Lung (tissue), 12 donors: Measurements from ENCODE around the gene BRF1. TPM values are rescaled to one million over a fixed set of nuclear protein-coding genes. Genes with fewer than 3 reads are reported as not detected.

ENCODE experiments used
- ATAC-seq: fragments of 200-7000 bp; cut with Tn5 transposase; one replicate; pipeline ENCODE4 v1.9.1; 2020; ENCODE audit warnings: moderate number of reproducible peaks; ENCODE audit not compliant: insufficient read depth, low FRiP score
- DNase-seq, 3 donors: peaks; one replicate each; pipeline ENCODE4 v3.0.0-alpha.2; 2013 to 2017
- H3K27ac ChIP-seq, 2 donors: one replicate each; pipeline ENCODE4 v1.5.1; 2013; ENCODE audit warnings: mild to moderate bottlenecking in 2 of 2, moderate library complexity in 2 of 2, control low read depth in 1 of 2, inconsistent platforms in 1 of 2, low read depth in 1 of 2, low read length in 1 of 2
- H3K27me3 ChIP-seq, 3 donors: one replicate each; pipeline ENCODE4 v1.5.1; 2013; ENCODE audit warnings: low read length in 2 of 3; ENCODE audit not compliant: control insufficient read depth in 3 of 3, insufficient read depth in 3 of 3
- H3K36me3 ChIP-seq, 4 donors: one replicate each; pipeline ENCODE4 v1.5.1; 2013; ENCODE audit warnings: low read length in 4 of 4, mild to moderate bottlenecking in 1 of 4, moderate library complexity in 1 of 4; ENCODE audit not compliant: control insufficient read depth in 4 of 4, insufficient read depth in 4 of 4
- H3K4me1 ChIP-seq, 5 donors: one replicate each; pipeline ENCODE4 v1.5.1; 2013; ENCODE audit warnings: low read length in 5 of 5, mild to moderate bottlenecking in 2 of 5, moderate library complexity in 1 of 5; ENCODE audit not compliant: control insufficient read depth in 5 of 5, insufficient read depth in 5 of 5
- H3K4me3 ChIP-seq: one replicate; pipeline ENCODE4 v1.5.1; 2013; ENCODE audit warnings: mild to moderate bottlenecking, control low read depth, moderate library complexity
- H3K9ac ChIP-seq, 2 donors: one replicate each; pipeline ENCODE4 v1.5.1; 2013; ENCODE audit warnings: low read length in 2 of 2, control low read depth in 1 of 2; ENCODE audit not compliant: insufficient read depth in 1 of 2
- H3K9me3 ChIP-seq, 4 donors: one replicate each; pipeline ENCODE4 v1.5.1; 2013; ENCODE audit warnings: low read length in 3 of 4, mild to moderate bottlenecking in 1 of 4, moderate library complexity in 1 of 4; ENCODE audit not compliant: control insufficient read depth in 4 of 4, insufficient read depth in 3 of 4
- CTCF ChIP-seq: IDR thresholded peaks from 2 replicates; pipeline ENCODE4 v1.5.1; 2012; ENCODE audit warnings: mild to moderate bottlenecking; ENCODE audit errors: control extremely low read depth, extremely low read depth
- WGBS, 2 donors: extraction: QIAGEN DNeasy Blood & Tissue Kit; methylation state at CpG; one replicate each; pipeline ENCODE4 v1.1.7; 2013; 5-methylcytosine and 5-hydroxymethylcytosine counted together
- polyA plus RNA-seq, 2 donors: library from polyadenylated mRNA; stranded (reverse); fragments of 200-250 nt; gene quantifications; one replicate each; pipeline ENCODE4 v1.2.1, GENCODE V29; 2013
- total RNA-seq, 2 donors: library from RNA; depleted of rRNA in 1 of 2; stranded (reverse); fragments of >200 nt in 1 of 2; gene quantifications; one replicate each; pipeline ENCODE4 v1.2.1, GENCODE V29; 2014 to 2021
- donor health status: control.
- donor health status: control.
- donor health status: Bipolar disorder and iron deficiency.
- donor health status: healthy.
- donor health status: DM: yes; HTN: yes; CAD: no.

Gene BRF1
- total and polyA plus RNA-seq, 4 donors, result 14.2 to 55.3 (median 37.2) TPM

DNA sequence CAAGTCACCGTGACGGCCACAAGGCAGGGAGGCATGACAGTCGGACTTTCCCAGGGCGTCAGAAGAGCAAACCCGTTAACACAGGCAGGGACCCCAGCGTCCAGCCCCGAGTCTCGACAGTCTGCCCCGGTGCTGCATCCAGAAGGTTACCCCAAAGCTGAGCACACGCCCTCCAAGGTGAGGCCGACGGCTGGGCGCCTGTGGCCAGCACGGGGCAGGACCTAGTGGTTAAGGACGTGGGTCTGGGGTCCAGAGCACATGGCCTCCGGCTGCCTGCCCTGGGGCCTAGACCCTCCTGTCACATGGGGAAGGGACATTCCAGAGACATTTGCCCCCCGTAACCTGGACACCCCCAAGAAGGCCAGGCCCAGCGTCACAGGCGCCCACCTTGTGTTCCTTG is 82.2 kb downstream of the BRF1 start:
- ATAC-seq, result no peak
- H3K27ac ChIP-seq, result peak overlapping the region in 1 of 2 donors; percentile 33

DNA sequence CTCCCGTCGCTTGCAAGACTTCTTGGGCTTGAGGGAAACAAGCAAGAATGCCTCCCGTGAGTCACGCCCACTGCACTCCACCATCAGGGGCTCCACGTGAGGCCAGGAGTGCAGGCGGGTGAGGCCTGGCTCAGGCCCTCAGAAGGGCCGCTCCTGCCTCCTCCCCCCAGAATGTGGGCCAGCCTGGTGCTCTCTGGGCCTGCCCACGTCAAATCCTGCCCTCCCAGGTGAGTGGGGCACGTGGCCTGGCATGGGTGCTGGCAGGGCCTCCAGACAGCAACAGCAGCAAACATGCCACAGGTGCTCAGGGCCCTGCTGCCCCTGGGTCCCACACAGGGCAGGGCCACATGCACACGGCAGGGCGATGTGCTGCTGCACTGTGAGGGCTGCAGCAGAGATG is 83.0 kb downstream of the BRF1 start:
- Histone ChIP-seq H3K4me1 (peaks cover 0 to 9% (median 0%) of the 10 kb centered on the region in 5 donors), H3K36me3 (peaks cover 0 to 52% (median 30%) of the 10 kb centered on the region in 4 donors), H3K27me3 (no peaks in the 10 kb centered on the region), H3K27ac (peak overlapping the region in 1 of 2 donors; percentile 33), H3K9ac (no peak overlapping the region), H3K4me3 (no peak overlapping the region), H3K9me3 (peaks cover 0 to 7% (median 0%) of the 10 kb centered on the region in 4 donors)
- WGBS, 2 donors, result 74 to 87% methylated on average over 11 of the region's 11 CpGs
- no peak for TF ChIP-seq CTCF
- ATAC-seq (peak; percentile 67), DNase-seq (no peak)

More for the DNA sequence above, 82.2 kb downstream of the BRF1 start:
- no peak for TF ChIP-seq CTCF
- H3K36me3 ChIP-seq, result peaks cover 0 to 44% (median 34%) of the 10 kb centered on the region in 4 donors
- peaks cover 0 to 9% (median 0%) of the 10 kb centered on the region in 5 donors for H3K4me1 ChIP-seq
- H3K9me3 ChIP-seq, result peaks cover 0 to 7% (median 0%) of the 10 kb centered on the region in 4 donors
- H3K4me3 ChIP-seq, result no peak overlapping the region
- no peaks in the 10 kb centered on the region for H3K27me3 ChIP-seq
- H3K9ac ChIP-seq, result no peak overlapping the region
- WGBS, 2 donors, result 96 to 97% methylated on average over 19 of the region's 19 CpGs
- DNase-seq, result no peak

GRCh38 chr14:105216490-105217247 is 84.1 kb downstream of the BRF1 start:
- H3K27ac ChIP-seq, result no peak overlapping the region
- peaks cover 0 to 9% (median 0%) of the 10 kb centered on the region in 5 donors for H3K4me1 ChIP-seq
- no peak overlapping the region for H3K4me3 ChIP-seq
- no peak overlapping the region for H3K9ac ChIP-seq
- H3K36me3 ChIP-seq, result peaks cover 0 to 52% (median 25%) of the 10 kb centered on the region in 4 donors
- 90 to 91% methylated on average over 30 of the region's 30 CpGs for WGBS, 2 donors
- peaks cover 0 to 7% (median 0%) of the 10 kb centered on the region in 4 donors for H3K9me3 ChIP-seq
- ATAC-seq, result no peak
- H3K27me3 ChIP-seq, result no peaks in the 10 kb centered on the region
- no peak for TF ChIP-seq CTCF
- no peak for DNase-seq
